ACHN (cell line): ENCODE results near the gene PPP1R37.

Experiments
- DNase-seq: peaks from one replicate; pipeline ENCODE4 v3.0.0-alpha.2; 2015
- in situ Hi-C: cut with HindIII; loops from 2 replicates; pipeline ENCODE4 v1.10.0; 2017; ENCODE audit warnings: low sequenced_read_pairs, low pct_ligation_motif_present, low pct_unique_long_range_greater_than_20kb

The PPP1R37 gene

GRCh38 chr19:45092747-45093678 lies at the start of gene PPP1R37:
TSS of gene PPP1R37 (plus strand) at chr19:45093179. CDS start at chr19:45093326, 147 bp downstream.
- peak; percentile 96 for DNase-seq
- in situ Hi-C loops = no loop called here

- DNase-seq = no peak
These were observed 47.2 kb upstream of the PPP1R37 start for GRCh38 chr19:45045671-45046353.

GRCh38 chr19:45046355-45046754 lies 46.6 kb upstream of the PPP1R37 start:
- no peak for DNase-seq
- in situ Hi-C loops = no loop called here

More at GRCh38 chr19:45045671-45046353, 47.2 kb upstream of the PPP1R37 start:
- in situ Hi-C loops = no loop called here

GRCh38 chr19:45047188-45047797 lies 45.7 kb upstream of the PPP1R37 start:
- no peak for DNase-seq
- in situ Hi-C loops = no loop called here

GRCh38 chr19:45049073-45049736 lies 43.8 kb upstream of the PPP1R37 start:
- in situ Hi-C loops = no loop called here
- no peak for DNase-seq

- DNase-seq = no peak
- in situ Hi-C loops = no loop called here
These were observed 42.9 kb upstream of the PPP1R37 start for GRCh38 chr19:45050036-45050435.

- in situ Hi-C loops = no loop called here
- no peak for DNase-seq
These were observed 40.9 kb upstream of the PPP1R37 start for GRCh38 chr19:45051929-45052579.

GRCh38 chr19:45056831-45057230 lies 36.1 kb upstream of the PPP1R37 start:
- in situ Hi-C loops = no loop called here
- DNase-seq = no peak

- no peak for DNase-seq
- in situ Hi-C loops = no loop called here
These were observed 35.5 kb upstream of the PPP1R37 start for GRCh38 chr19:45057444-45057843.

GRCh38 chr19:45058622-45059159 lies 34.3 kb upstream of the PPP1R37 start:
- no peak for DNase-seq
- in situ Hi-C loops = no loop called here

GRCh38 chr19:45059258-45059965 lies 33.6 kb upstream of the PPP1R37 start:
- peak; percentile 63 for DNase-seq
- in situ Hi-C loops = no loop called here

- no peak for DNase-seq
- in situ Hi-C loops = no loop called here
These were observed 31.0 kb upstream of the PPP1R37 start for GRCh38 chr19:45061965-45062364.

- no peak for DNase-seq
These were observed 28.9 kb upstream of the PPP1R37 start for GRCh38 chr19:45063851-45064801.

GRCh38 chr19:45066921-45067661 lies 25.9 kb upstream of the PPP1R37 start:
- DNase-seq = no peak
- in situ Hi-C loops = no loop called here

More at GRCh38 chr19:45063851-45064801, 28.9 kb upstream of the PPP1R37 start:
- in situ Hi-C loops = no loop called here

- in situ Hi-C loops = no loop called here
These were observed 24.9 kb upstream of the PPP1R37 start for GRCh38 chr19:45068041-45068440.

GRCh38 chr19:45069056-45069455 lies 23.9 kb upstream of the PPP1R37 start:
- in situ Hi-C loops = no loop called here
- DNase-seq = peak; percentile 11

More at GRCh38 chr19:45068041-45068440, 24.9 kb upstream of the PPP1R37 start:
- DNase-seq = no peak
